ENCODE measurements around the gene ZBED5. TPM values are rescaled to one million over a fixed set of nuclear protein-coding genes. Genes with fewer than 3 reads are reported as not detected.
"Not testable (repeated sequence)": the region's sequence is repeated elsewhere in the genome, so short reads cannot be mapped to it uniquely, and the experiment has no call there.

ZBED5 gene
- total RNA-seq, 1 experiment from 2014 or later, result 43.5 TPM

DNA sequence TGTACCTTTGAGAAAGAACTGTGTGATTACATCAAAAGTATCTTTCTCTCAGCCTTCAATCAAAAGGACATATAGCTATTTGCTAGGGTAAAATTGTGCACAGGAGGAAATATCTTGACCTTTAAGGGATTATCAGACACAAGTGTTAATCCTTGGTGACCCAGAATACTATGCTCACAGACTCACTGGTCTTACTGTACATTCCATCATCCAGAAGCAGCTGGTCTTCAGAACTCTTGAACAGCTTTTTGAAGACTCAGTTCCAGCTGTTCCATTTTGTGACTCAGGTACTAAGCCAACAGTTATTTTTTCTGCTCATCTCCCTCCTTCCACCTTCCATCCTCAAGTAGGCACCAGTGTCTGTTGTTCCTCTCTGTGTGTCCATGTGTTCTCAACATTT is 19.8 kb downstream of the ZBED5 start:
- no peak for DNase-seq (ENCODE audit: low spot score)

DNA sequence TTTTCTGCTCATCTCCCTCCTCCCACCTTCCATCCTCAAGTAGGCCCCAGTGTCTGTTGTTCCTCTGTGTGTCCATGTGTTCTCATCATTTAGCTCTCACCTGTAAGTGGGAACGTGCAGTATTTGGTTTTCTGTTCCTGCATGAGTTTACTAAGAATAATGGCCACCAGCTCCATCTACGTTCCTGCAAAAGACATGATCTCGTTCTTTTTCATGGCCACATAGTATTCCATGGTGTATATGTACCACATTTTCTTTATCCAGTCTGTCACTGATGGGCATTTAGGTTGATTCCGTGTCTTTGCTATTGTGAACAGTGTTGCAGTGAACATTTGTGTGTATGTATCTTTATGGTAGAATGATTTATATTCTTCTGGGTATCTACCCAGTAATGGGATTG is 21.0 kb downstream of the ZBED5 start:
- not testable (repeated sequence) for DNase-seq (ENCODE audit: low spot score)

DNA sequence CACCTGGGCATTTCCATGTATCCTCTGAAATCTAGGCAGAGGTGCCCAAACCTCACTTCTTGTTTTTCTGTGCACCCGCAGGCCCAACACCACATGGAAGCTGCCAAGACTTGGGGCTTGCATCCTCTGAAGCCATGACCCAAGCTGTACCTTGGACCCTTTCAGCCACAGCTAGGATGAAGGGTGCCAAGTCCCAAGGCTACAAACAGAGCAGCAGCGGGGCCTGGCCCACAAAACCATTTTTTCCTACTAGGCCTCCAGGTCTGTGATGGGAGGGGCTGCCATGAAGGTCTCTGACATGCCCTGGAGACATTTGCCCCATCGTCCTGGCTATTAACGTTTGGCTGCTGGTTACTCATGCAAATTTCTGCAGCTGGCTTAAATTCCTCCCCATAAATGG is 28.7 kb downstream of the ZBED5 start:
- no peak for DNase-seq (ENCODE audit: low spot score)

DNA sequence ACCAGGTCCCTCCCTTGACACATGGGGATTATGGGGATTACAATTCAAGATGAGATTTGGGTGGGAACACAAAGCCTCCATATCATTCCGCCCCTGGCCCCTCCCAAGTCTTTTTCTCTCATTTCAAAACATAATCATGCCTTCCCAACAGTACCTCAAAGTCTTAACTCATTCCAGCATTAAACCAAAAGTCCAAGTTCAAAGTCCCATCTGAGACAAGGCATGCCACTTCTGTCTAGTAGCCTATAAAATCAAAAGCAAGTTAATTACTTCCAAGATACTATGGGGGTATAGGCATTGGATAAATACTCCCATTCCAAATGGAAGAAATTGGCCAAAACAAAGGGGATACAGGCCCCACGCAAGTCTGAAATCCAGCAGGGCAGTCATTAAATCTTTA is 29.5 kb downstream of the ZBED5 start:
- no peak for DNase-seq (ENCODE audit: low spot score)

DNA sequence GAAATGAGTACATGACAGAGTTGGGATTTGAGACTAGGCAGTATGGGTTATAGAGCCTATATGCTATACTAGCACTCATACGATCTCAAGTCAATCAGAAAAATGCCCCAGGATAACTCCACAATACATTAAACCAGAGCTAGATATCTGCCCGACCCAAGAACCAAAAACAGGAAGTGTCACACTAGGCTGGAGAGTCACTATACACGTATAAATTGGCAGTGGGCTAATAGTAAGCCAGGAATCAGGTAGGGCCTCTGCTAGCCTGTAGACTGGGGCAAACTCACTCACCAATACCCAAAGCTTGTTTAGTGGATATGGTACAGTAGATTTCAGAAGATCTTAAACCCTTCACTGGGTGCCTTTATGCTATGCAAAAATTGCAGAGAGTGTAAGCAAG is 33.0 kb downstream of the ZBED5 start:
- DNase-seq (ENCODE audit: low spot score), result no peak

DNA sequence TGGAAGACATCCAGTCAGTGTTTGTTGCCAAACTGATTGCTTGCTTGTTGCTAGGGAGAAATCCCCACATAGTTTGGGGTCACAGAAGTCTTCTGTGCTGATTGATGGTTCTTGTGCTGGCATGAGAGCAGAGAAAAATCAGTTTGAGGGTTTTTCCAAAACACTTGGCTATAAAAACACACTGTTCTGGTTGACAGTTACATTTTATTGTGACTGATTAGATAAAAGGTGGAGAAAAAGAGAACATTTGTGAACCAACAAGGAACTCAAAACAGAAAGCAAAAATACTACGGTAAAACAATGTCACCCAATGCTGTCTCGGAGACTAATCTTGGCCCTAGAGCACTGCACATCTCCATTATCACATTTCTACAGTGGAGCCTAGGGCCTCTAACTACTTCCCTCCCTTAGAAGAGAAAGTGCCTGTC is 34.7 kb downstream of the ZBED5 start:
- no peak for DNase-seq (ENCODE audit: low spot score)

DNA sequence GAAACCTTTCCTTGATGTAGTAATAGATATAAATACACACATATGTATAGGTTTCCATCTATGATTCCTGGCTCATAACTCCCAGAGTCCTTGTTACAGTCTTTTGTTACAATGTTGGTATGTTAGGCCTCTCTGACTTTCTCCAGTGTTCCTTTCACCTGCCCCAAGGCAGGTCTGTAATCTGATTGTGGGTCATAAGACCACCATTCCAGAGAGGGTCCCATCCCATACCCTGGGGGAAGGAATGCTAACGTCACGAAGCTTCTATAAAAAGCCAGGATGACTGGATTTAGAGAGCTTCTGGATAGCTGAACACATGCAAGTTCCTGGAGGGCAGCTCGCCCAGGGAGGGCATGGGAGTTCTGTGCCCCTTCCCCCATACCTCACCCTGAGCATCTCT is 35.4 kb downstream of the ZBED5 start:
- not testable (repeated sequence) for DNase-seq (ENCODE audit: low spot score)

DNA sequence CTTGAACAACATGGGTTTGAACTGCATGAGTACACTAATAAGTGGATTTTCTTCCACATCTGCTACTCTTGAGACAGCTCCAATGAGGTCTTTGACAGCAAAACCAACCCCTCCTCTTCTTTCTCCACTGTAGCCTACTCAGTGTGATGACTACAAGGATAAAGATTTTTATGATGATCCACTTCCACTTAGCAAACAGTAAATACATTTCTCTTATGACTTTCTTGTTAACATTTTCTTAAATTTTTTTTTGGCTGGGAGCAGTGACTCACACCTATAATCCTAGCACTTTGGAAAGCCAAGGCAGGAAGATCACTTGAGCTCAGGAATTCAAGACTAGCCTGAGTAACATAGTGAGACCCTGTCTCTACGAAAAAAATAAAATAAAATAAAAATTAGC is 39.3 kb downstream of the ZBED5 start:
- no peak for DNase-seq (ENCODE audit: low spot score)

DNA sequence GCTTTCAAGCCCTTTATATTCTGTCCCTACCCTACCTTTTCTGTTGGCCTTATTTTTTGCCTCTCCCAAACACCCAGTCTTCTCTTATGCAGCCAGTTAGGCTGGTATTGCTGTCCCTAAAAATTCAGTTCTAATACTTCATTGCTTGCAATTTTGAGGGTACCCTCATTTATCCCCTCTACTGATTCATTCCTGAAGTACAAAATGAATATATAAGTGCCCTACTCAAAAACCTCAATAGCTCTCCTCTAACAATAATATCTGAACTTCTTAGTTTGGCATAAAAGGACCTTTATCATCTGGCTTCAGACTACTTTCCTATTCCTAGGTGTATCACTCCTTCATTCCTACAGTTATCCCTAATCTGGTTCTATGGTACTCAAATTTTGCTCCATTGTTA is 43.9 kb downstream of the ZBED5 start:
- no peak for DNase-seq (ENCODE audit: low spot score)

DNA sequence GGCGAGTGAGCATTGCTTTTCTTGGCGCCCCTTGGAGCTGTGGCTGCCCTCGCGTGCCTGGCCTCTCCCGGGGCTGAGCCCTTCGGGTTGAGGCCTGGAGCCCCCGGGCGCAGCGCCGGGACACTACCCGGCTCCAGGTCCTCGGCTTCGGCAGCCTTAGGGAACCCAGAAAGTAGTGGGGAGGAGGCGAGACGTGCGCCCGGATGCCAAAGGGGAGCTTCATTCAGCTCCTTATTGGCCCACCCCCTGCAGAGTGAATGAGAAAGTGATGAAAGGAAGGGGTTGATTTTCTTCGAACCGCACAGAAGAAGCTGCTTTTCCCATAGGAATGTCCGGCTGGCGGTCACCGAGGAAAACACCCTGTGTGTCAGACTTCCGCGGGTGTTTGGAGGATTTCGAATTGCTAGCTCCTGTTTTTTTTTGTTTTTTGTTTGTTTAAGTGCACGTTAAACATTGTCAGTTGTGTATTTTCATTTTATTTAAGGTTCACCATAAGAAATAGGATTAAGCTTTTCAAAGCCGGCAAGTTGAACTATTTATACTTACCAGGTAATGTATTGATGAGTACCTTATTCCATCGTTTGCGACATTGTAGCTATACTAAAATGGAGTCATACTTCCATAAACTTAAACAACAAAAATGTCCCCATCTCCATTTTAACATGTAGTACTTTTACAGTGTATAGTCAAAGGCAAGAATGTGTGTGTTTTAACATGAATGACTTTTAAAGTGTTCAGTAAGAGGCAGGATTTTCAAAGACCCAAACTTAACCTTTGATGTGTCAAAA is 48.3 kb downstream of the ZBED5 start:
- DNase-seq (ENCODE audit: low spot score), result peak; percentile 69

DNA sequence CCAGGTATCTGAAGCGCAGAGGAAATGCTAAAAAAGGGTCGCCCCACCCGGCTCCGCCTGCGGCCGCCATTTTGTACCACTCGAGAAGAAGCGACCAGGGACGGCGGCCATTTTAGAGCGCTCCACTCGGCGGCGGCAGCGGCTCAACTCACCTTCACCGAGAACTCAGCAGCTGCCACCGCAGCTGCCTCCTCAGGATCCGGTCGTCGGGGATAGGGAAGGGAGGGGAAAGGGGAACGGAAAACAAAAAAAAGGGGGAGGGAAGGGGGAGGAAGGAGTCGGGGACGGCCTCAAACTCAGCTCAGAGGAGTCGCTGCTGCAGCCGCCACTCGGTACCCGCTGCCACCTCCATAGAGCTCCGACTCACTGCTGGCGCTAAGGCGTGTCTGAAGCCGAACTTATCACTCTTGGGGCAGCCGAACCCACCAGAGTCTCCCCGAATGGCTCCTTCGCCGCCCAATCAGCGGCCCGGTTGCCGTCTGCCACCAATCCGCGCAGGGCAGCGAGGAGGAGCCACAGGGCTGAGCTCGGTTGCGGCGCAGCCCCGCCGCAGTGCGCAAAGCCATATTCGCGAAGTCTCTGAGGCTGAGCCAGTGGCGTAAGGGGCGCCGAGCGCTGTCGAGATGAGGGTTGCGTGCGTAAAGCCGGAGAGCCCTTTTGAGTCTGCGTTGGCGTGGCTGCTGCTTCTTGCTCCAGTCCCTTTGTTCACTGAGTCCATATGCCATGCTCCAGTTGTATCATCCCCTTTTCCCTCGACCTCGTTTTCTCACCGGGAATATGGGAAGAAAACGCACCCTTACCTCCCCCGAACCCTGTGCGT is 49.1 kb downstream of the ZBED5 start, which contains the start of gene EIF4G2:
TSS of gene EIF4G2 (minus strand) at position 374 of the 820 bp plus-strand sequence.
- peak; percentile 99 for DNase-seq (ENCODE audit: low spot score)

DNA sequence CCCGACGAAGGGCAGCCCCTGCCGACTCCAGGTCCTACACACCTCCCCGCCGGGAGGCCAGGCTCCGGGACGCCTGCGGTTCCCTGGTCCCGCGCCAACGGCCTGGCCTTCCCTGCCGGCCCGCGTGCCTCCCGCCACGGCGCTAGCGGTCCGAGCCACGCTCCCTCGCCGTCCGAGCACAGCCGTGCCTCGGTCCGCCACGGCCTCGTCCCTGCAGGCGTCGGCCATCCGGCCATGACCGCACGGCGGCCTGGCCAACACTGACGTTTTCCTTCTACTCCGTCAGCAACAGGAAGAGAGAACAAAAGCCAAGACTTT is 49.7 kb downstream of the ZBED5 start:
- no peak for DNase-seq (ENCODE audit: low spot score)

DNA sequence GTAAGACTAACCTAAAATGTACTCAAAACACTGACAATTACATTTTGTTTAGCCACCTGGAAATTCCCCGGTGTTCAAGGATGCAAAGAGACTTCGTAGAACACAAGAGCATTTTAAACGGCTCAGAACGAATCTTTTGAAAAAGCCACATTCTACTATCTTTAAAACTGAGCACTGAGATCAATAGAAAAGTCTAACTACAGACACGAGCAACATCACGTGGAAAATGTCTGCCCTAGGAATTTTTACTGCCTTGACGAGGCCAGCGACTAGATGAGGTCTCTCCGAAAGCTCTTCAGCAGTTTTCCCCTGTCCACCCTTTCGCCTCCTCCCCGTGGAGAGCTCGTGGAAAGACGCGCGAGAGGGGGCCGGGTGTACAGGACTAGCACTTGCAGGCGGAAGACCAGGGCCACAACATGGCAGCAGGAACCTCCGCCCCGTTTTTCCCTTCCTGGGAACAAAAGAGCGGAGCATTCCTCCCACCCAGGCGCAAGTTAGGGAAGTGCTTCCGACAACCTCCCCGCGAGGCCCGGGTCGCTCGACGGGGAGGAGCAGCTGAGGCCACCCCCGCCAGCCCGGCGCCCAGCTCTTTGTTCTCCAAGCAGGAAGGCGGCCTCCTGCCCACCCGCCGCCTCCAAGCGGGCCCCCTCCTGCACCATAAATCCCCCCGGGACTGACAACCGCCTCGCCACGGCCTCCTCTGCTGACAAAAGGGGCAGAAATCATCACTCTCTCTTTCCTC is 50.2 kb downstream of the ZBED5 start:
- DNase-seq (ENCODE audit: low spot score), result peak; percentile 29

DNA sequence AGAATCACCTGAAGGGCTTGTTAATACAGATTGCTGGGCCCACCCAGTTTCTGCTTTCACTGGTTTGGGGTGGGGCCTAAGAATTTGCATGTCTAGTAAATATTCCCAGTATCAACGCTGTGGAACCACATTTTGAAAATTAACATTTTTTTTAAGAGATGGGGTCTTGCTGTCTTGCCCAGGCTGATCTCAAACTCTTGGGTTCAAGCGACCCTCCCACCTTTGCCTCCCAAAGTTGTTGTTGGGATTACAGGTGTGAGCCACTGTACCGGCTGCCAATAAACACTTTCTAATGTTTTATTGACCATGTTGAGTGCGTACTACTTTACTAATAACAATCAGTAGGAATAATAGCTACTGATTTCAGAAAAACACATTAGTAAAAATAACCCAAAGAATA is 51.6 kb downstream of the ZBED5 start:
- DNase-seq (ENCODE audit: low spot score), result no peak

DNA sequence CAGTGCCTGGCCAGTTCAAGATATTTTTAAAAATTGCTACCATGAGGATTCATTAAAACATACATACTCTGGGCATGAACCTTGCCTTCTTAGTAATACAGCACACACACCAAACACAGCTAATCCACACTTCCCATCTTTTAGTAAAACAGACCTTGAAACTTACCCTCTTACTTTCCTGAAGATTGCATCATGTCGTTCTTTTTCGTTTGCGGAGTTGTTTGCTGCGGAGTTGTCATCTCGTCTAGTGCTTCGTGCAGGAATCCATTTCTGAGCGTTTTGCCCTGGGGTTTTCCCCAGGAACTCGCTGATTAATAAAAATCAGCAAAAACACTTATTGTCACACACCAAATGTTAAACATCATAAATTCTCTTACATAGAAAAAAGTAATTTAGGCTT is 52.1 kb downstream of the ZBED5 start:
- no peak for DNase-seq (ENCODE audit: low spot score)

DNA sequence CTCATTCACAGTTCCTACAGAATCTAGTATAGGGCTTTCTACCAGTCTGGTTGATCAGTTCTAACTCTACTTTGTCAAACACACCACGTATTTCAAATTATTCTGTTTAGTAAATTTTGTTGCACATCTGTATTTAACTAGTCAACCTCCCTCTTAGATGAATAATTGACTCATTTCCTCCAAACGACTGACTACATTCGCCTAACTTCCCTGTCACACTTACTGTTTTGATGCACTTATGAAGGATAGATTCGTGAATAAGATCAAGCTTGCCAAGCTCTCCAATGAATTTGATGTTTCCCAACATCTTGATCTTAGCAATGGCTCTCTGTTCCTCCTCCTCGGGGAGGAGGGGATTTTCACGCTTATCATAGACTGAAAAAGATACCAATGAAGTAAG is 54.2 kb downstream of the ZBED5 start:
- no peak for DNase-seq (ENCODE audit: low spot score)

Other genes with a start within 250 kb of the ZBED5 start
- 0.27 and 0.66 TPM in 2 replicates for gene IRAG1, start 164.3 kb downstream of the ZBED5 start, total RNA-seq (2014; rRNA removed; shearing (Covaris generic))
- 11.7 and 17.2 TPM in 2 replicates for gene CTR9, start 106.8 kb downstream of the ZBED5 start, total RNA-seq (2014; rRNA removed; shearing (Covaris generic))
- 728 and 827 TPM in 2 replicates for gene EIF4G2, start 49.1 kb downstream of the ZBED5 start, total RNA-seq (2014; rRNA removed; shearing (Covaris generic))

Measured in H4 (cell line).